GM23248 (cell line): ENCODE data around the gene ZNF716. TPM values are rescaled to one million over a fixed set of nuclear protein-coding genes. Genes with fewer than 3 reads are reported as not detected.

Experiments used
- DNase-seq: peaks from one replicate; pipeline ENCODE4 v3.0.0-alpha.2; 2015
- H2AFZ ChIP-seq: fragments of 200-600 bp; sonication (generic); 2 replicates; pipeline ENCODE4 v1.6.1; 2016; ENCODE audit warnings: antibody characterized with exemption
- H3F3A ChIP-seq: fragments of 200-600 bp; sonication (generic); 2 replicates; pipeline ENCODE4 v1.6.1; 2016; ENCODE audit warnings: mild to moderate bottlenecking, antibody characterized with exemption, mixed run types; ENCODE audit not compliant: insufficient read depth
- H3K27ac ChIP-seq: fragments of 200-600 bp; sonication (generic); 2 replicates; pipeline ENCODE4 v1.5.1; 2016; ENCODE audit warnings: mild to moderate bottlenecking
- H3K27me3 ChIP-seq: fragments of 200-600 bp; sonication (generic); replicated peaks from 2 replicates; pipeline ENCODE4 v1.6.1; 2016; ENCODE audit warnings: mild to moderate bottlenecking; ENCODE audit not compliant: insufficient read depth
- H3K36me3 ChIP-seq: fragments of 200-600 bp; sonication (generic); 2 replicates; pipeline ENCODE4 v1.6.1; 2016; ENCODE audit warnings: low read depth, mild to moderate bottlenecking
- H3K4me1 ChIP-seq: fragments of 200-600 bp; sonication (generic); 2 replicates; pipeline ENCODE4 v1.6.1; 2016; ENCODE audit warnings: mild to moderate bottlenecking; ENCODE audit not compliant: insufficient read depth
- H3K4me2 ChIP-seq: fragments of 200-600 bp; sonication (generic); one replicate; pipeline ENCODE4 v1.6.1; 2016; ENCODE audit warnings: mild to moderate bottlenecking; ENCODE audit not compliant: unreplicated experiment
- H3K4me3 ChIP-seq: fragments of 200-600 bp; sonication (generic); 2 replicates; pipeline ENCODE4 v1.5.1; 2016; ENCODE audit warnings: mild to moderate bottlenecking
- H3K79me2 ChIP-seq: fragments of 200-600 bp; sonication (generic); 2 replicates; pipeline ENCODE4 v1.6.1; 2016; ENCODE audit warnings: mild to moderate bottlenecking; ENCODE audit not compliant: insufficient read depth
- H3K9ac ChIP-seq: fragments of 200-600 bp; sonication (generic); 2 replicates; pipeline ENCODE4 v1.6.1; 2016; ENCODE audit warnings: mild to moderate bottlenecking
- H3K9me2 ChIP-seq: fragments of 200-600 bp; sonication (generic); 2 replicates; pipeline ENCODE4 v1.6.1; 2016; ENCODE audit warnings: mixed run types, mild to moderate bottlenecking, moderate library complexity; ENCODE audit not compliant: insufficient read depth
- H3K9me3 ChIP-seq: fragments of 200-600 bp; sonication (generic); one replicate; pipeline ENCODE4 v1.6.1; 2017; ENCODE audit warnings: low read depth
- H4K20me1 ChIP-seq: fragments of 200-600 bp; sonication (generic); 2 replicates; pipeline ENCODE4 v1.6.0; 2016; ENCODE audit not compliant: insufficient read depth
- EZH2 ChIP-seq: fragments of 200-600 bp; sonication (generic); IDR thresholded peaks from 2 replicates; pipeline ENCODE4 v1.6.1; 2018; ENCODE audit warnings: antibody characterized with exemption, mild to moderate bottlenecking; ENCODE audit not compliant: insufficient read depth, poor library complexity, severe bottlenecking
- EZH2phosphoT487 ChIP-seq: fragments of 200-600 bp; sonication (generic); IDR thresholded peaks from 2 replicates; pipeline ENCODE4 v1.6.1; 2018; ENCODE audit warnings: antibody characterized with exemption, moderate library complexity, mild to moderate bottlenecking, low read depth; ENCODE audit not compliant: insufficient read depth
- WGBS, 2 experiments: methylation state at CpG; one replicate each; pipeline ENCODE4 v1.1.6; 2015 to 2017; ENCODE audit warnings: low lambda C conversion rate in 2 of 2, low coverage in 1 of 2; ENCODE audit errors: missing lambda C conversion rate in 2 of 2; 5-methylcytosine and 5-hydroxymethylcytosine counted together
- in situ Hi-C: fragments of 300-500 bp; cut with MboI; formaldehyde crosslinking; loops from 2 replicates; pipeline ENCODE4 v1.15.0; 2020
- polyA plus RNA-seq: library from polyadenylated mRNA; unstranded; fragments of >200 nt; fragmentation: Nextera tagmentation; extraction: Ambion mirVana; gene quantifications from 2 replicates; pipeline ENCODE4 v1.2.1, GENCODE V29; 2016
- total RNA-seq: library from RNA; depleted of rRNA; stranded (reverse); fragments of >200 nt; shearing (Covaris generic); gene quantifications from 2 replicates; pipeline ENCODE4 v1.2.3, GENCODE V29; 2014

Gene ZNF716
- total and polyA plus RNA-seq, 2 experiments from 2014 or later, result not detected

GRCh38 chr7:57404343-57404966 is 45.5 kb upstream of the ZNF716 start:
- Histone ChIP-seq H3K27me3 (no peaks in the 10 kb centered on the region), H3K9ac (no peak overlapping the region), H4K20me1 (no peaks in the 10 kb centered on the region), H3K79me2 (no peaks in the 10 kb centered on the region), H3K9me3 (no peaks in the 10 kb centered on the region), H3K4me3 (no peak overlapping the region), H3K27ac (no peak overlapping the region), H3K36me3 (no peaks in the 10 kb centered on the region), H3K4me2 (no peak overlapping the region), H3F3A (no peaks in the 10 kb centered on the region), H3K9me2 (no peaks in the 10 kb centered on the region), H3K4me1 (no peaks in the 10 kb centered on the region), H2AFZ (no peak overlapping the region)
- no peak for TF ChIP-seq EZH2
- TF ChIP-seq EZH2phosphoT487, result no peak
- in situ Hi-C loops, result no loop called here
- WGBS, 2 experiments, result 26 to 29% methylated on average over 32 to 38 of the region's 38 CpGs
- no peak for DNase-seq

DNA sequence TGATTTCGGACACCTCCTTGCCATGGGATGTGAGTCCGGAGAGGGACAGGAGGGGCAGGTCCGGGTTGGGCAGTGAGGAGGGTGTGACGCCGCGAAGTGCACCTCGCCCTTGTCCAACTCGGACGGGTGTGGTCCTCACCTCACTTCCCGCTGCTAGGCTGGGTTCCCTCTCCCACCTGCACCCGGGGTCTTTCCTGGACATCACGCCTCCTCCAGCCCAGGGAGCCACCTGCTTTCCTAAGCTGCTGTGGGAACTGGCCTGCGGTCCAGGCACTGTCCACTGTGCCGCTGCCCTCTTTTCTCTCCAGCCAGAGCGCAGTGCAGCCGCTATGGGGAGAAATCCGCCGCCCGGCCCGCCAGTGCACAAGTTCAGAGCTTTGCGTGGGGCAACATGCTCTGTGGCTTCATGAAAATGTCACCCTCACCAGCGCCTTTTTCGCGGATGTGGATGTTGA is 45.0 kb upstream of the ZNF716 start:
- DNase-seq, result no peak
- H3K27me3 ChIP-seq, result no peaks in the 10 kb centered on the region
- H4K20me1 ChIP-seq, result no peaks in the 10 kb centered on the region
- no peak overlapping the region for H3K27ac ChIP-seq
- no peaks in the 10 kb centered on the region for H3K9me3 ChIP-seq
- H3K9ac ChIP-seq, result no peak overlapping the region
- no peaks in the 10 kb centered on the region for H3K9me2 ChIP-seq
- in situ Hi-C loops, result no loop called here
- WGBS, 2 experiments, result 28 to 32% methylated on average over 22 to 24 of the region's 24 CpGs
- H3K4me3 ChIP-seq, result no peak overlapping the region
- H3F3A ChIP-seq, result no peaks in the 10 kb centered on the region
- no peaks in the 10 kb centered on the region for H3K79me2 ChIP-seq
- no peak overlapping the region for H2AFZ ChIP-seq
- TF ChIP-seq EZH2 (no peak), EZH2phosphoT487 (no peak)
- H3K4me2 ChIP-seq, result no peak overlapping the region
- no peaks in the 10 kb centered on the region for H3K4me1 ChIP-seq
- H3K36me3 ChIP-seq, result no peaks in the 10 kb centered on the region

DNA sequence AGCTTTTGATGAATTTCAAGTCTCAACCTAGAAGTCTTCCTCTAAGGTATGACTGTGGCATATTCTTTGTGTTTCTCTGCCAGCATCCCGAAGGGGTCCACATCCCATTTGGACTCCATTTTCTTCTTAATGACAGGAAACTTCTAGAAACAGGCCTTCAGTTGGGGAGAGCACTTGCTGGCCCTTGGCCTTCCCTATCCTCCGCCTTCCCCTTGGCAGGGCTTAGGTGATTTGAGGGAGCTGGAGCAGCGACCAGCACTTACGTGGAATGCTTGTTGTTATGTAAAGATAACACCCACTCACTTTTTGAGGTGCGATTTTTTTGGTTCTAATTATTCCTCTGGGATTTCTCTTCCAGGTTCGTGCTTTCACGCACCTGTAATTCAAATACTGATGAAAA is 42.9 kb upstream of the ZNF716 start:
- Histone ChIP-seq H3K36me3 (no peaks in the 10 kb centered on the region), H3K9ac (no peak overlapping the region), H3K4me1 (no peaks in the 10 kb centered on the region), H3K27me3 (no peaks in the 10 kb centered on the region), H4K20me1 (no peaks in the 10 kb centered on the region), H3K27ac (no peak overlapping the region), H3K9me2 (no peaks in the 10 kb centered on the region), H3K9me3 (no peaks in the 10 kb centered on the region), H3K4me2 (no peak overlapping the region), H3K79me2 (no peaks in the 10 kb centered on the region), H2AFZ (no peak overlapping the region), H3K4me3 (no peak overlapping the region), H3F3A (no peaks in the 10 kb centered on the region)
- in situ Hi-C loops, result no loop called here
- 13 to 18% methylated on average over 7 of the region's 7 CpGs for WGBS, 2 experiments
- TF ChIP-seq EZH2, result no peak
- no peak for TF ChIP-seq EZH2phosphoT487
- no peak for DNase-seq

- no peaks in the 10 kb centered on the region for H3K9me2 ChIP-seq
- no peaks in the 10 kb centered on the region for H3K36me3 ChIP-seq
- TF ChIP-seq EZH2 (no peak), EZH2phosphoT487 (no peak)
- H3K27ac ChIP-seq, result no peak overlapping the region
- H3K79me2 ChIP-seq, result no peaks in the 10 kb centered on the region
- no peaks in the 10 kb centered on the region for H3K9me3 ChIP-seq
- H3K4me3 ChIP-seq, result no peak overlapping the region
- no peak overlapping the region for H3K4me2 ChIP-seq
- no peaks in the 10 kb centered on the region for H4K20me1 ChIP-seq
- 14 to 16% methylated on average over 3 of the region's 6 CpGs for WGBS, 2 experiments
- H3F3A ChIP-seq, result no peaks in the 10 kb centered on the region
- in situ Hi-C loops, result no loop called here
- no peaks in the 10 kb centered on the region for H3K4me1 ChIP-seq
- no peak overlapping the region for H3K9ac ChIP-seq
- H3K27me3 ChIP-seq, result no peaks in the 10 kb centered on the region
- no peak for DNase-seq
- H2AFZ ChIP-seq, result no peak overlapping the region
These were observed 37.8 kb upstream of the ZNF716 start for GRCh38 chr7:57412168-57412567.
